TTC549 (cell line): ENCODE results near the gene RPGR.

Experiments
- FAIRE-seq: peaks from 2 replicates; lab custom pipeline; 2012; peaks lifted over from hg19 to GRCh38; lab: Jason Lieb, UNC

Gene RPGR, protein sequence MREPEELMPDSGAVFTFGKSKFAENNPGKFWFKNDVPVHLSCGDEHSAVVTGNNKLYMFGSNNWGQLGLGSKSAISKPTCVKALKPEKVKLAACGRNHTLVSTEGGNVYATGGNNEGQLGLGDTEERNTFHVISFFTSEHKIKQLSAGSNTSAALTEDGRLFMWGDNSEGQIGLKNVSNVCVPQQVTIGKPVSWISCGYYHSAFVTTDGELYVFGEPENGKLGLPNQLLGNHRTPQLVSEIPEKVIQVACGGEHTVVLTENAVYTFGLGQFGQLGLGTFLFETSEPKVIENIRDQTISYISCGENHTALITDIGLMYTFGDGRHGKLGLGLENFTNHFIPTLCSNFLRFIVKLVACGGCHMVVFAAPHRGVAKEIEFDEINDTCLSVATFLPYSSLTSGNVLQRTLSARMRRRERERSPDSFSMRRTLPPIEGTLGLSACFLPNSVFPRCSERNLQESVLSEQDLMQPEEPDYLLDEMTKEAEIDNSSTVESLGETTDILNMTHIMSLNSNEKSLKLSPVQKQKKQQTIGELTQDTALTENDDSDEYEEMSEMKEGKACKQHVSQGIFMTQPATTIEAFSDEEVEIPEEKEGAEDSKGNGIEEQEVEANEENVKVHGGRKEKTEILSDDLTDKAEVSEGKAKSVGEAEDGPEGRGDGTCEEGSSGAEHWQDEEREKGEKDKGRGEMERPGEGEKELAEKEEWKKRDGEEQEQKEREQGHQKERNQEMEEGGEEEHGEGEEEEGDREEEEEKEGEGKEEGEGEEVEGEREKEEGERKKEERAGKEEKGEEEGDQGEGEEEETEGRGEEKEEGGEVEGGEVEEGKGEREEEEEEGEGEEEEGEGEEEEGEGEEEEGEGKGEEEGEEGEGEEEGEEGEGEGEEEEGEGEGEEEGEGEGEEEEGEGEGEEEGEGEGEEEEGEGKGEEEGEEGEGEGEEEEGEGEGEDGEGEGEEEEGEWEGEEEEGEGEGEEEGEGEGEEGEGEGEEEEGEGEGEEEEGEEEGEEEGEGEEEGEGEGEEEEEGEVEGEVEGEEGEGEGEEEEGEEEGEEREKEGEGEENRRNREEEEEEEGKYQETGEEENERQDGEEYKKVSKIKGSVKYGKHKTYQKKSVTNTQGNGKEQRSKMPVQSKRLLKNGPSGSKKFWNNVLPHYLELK

GRCh38 chrX:38327007-38327774 lies at the start of gene RPGR:
Gene RPGR (minus strand): TSS chrX:38327509. CDS start chrX:38327367, 142 bp downstream.
- no peak for FAIRE-seq

DNA sequence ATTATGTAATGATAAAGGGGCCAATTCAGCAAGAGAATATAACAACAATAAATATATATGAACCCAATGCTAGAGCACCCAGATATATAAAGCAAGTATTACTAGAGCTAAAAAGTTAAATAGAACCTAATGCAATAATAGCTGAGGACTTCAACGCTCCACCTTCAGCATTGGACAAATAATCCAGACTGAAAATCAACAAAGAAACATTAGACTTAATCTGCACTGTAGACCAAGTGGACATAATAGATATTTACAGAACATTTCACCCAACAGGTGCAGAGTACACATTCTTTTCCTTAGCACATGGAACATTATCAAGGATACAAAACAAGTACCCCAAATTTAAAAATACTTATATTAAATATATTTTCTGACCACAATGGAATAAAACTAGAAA lies 49.4 kb upstream of the RPGR start:
- FAIRE-seq: no peak

- FAIRE-seq: no peak
Observed at GRCh38 chrX:38375891-38376290, 48.6 kb upstream of the RPGR start.

- FAIRE-seq: no peak
Observed at GRCh38 chrX:38374431-38374830, 47.1 kb upstream of the RPGR start.

- FAIRE-seq: no peak
Observed at GRCh38 chrX:38371641-38372040, 44.3 kb upstream of the RPGR start.

GRCh38 chrX:38368774-38369173 lies 41.5 kb upstream of the RPGR start:
- FAIRE-seq: no peak

DNA sequence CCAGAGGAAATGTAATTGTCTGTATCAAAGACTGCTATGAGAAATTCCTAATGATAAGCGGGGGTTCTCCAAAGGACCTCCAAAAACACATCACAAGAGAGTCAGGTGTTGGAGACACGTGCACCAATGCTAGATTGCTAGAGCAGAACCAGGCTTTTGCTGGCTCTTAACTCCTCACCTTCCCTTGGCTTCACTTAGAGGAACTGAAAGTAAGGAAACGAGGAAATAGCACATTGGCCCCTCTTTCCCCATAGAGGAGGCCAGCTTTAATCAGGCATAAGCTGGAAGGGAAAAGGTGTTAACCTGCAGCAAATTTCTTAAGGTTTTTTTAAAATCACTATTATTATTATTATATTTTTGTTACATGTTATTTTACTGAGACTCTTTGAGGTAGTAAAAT lies 38.6 kb upstream of the RPGR start:
- no peak for FAIRE-seq

DNA sequence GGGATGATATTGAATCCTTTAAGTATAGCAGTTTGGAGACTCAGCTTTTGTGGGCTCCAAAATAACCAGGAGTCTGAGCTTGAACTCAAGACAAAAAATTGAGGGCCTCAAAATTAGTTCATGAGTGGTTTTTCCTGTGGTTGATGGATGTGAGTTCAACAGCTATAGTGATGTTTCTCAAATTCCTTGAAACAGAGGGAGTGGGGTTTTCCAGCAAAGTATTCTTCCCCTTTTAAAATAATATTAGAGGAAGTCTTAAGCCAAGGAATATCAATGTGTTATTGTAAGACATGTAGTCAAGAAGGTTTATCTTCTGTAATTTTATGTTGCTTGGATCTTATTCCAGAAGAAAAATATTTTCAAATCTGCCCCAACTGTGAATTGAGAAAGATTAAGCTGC lies 35.7 kb upstream of the RPGR start:
- FAIRE-seq: no peak

- FAIRE-seq: no peak
Observed at GRCh38 chrX:38357747-38358673, 30.7 kb upstream of the RPGR start.

DNA sequence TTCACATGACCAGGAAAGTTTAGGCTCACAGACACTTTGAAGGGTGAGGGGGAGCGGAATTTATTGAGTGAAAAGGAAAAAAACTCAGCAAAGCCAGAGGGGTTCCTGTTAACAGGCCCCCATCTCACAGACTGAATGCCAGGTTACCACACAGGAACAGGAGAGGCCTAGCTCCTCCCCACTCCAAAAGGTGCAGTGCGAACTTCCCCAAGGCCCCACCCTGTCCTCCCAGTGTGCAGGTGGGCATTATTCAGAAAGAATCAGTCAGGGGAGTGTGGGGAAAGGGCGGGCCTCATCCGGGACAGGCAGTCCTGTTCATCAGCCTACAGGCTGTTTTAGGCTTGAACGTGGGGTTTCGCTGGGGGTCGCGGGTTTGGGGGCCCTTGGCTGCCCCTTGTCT lies 29.1 kb upstream of the RPGR start:
- FAIRE-seq: no peak

GRCh38 chrX:38352362-38352761 lies 25.1 kb upstream of the RPGR start, which contains the start of gene OTC:
Gene OTC (plus strand): TSS chrX:38352604. CDS start chrX:38352697, 93 bp downstream.
- no peak for FAIRE-seq

DNA sequence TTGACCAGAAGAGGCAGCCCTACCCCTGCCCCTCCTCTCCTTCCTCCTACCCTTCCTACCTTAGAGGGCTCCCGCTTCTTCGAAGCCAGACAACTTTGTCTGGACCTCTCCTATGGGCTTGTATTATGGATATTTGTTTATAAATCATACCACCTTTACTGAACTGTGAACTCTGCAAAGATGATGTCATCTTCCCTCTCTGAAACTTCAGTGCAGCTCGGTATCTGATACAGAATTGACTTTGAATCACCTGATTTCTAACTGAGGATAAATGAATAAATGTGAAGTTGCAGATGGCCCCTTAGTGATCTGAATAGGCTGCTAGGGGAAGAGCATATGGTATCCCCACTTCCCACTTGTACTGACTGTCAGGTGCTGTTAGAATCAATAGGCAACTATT lies 24.0 kb upstream of the RPGR start:
- no peak for FAIRE-seq

DNA sequence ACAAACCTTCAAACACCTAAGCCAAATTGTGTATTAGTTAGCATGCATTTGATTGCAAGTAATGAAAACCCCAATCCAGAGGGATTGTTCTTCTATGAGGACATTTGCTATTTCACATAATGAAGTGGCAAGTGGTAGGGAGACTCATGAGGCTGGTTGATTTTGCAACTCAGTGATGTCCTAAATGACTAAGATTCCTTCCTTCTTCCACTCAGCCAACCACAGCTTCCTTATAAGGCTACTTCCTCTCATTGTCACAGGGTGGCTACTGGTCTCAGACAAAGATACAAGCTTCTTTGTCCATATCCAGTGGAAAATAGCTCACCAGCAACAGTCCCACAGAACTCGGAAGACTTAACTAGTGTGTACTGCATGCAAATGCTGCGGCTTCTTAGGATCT lies 19.8 kb upstream of the RPGR start:
- no peak for FAIRE-seq

DNA sequence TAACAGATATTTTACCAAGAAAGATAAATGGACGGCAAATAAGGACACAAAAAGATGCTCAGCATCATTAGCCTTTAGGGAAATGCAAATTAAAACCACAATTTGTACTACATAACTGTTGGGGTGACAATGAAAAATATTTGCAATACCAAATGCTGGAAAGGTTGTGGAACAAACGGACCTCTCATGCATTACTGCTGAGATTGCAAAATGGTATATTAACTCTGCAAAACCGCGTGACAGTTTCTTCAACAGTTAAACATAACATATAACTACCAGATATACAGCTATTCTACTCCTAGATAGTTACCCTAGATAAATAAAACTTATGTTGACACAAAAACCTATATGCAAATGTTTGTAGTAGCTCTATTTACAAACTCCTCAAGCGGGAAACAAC lies 18.8 kb upstream of the RPGR start:
- FAIRE-seq: no peak

GRCh38 chrX:38342853-38343778 lies 15.8 kb upstream of the RPGR start:
- no peak for FAIRE-seq

- FAIRE-seq: no peak
Observed at GRCh38 chrX:38341442-38341841, 14.1 kb upstream of the RPGR start.

DNA sequence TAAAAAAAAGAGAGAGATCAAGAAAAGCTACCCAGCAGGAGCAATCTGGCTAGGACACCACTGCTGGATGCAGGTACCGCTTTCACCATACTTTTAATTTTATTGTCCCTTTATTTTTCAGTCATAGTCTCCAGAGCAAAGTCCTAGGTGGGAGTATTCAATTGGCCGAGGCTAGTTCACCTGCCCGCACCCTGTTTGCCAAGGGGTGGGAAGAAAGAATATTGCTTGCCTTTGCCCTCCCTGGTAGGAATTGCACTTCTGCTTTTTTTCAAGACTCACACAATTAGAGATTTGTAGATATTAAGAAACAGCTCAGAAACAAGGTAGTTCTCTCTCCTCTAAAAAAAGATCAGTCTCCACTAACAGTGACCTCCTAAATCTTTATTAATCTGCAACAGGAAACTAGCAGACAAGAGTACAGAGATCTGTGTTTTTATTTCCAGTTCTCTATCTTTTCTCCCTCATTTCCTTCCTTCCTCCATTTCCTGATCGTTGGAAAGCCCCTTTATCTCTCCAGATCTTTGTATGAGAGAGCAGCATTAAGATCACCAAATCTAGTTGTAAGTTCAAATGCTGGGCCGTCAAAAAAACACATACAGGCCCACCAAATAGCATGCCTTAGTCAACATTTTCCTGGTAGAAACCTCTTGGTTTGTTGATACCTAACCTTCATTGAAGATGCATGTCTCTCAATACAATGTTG lies 9.4 kb upstream of the RPGR start:
- FAIRE-seq: no peak

- FAIRE-seq: no peak
Observed at GRCh38 chrX:38335382-38335781, 8.1 kb upstream of the RPGR start.

DNA sequence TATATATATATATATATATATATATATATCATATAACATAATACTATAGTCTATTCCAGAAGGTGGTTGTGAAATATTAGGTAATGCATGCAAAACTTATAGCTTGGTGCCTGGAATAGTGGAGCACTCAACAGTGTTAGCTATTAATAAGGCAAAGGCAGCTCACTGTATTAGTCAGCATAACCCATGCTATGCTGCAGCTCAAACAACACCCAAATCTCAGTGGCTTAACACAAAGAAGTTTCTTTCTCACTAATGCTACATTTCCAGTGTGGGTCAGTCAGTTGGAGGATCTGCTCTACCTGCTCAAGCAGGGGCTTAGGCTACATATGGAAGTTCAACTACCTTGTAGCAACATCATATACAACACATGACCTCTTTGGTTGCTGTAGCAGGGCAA lies 5.2 kb upstream of the RPGR start:
- no peak for FAIRE-seq
